ENCODE measurements around the gene ODF4.

DNA sequence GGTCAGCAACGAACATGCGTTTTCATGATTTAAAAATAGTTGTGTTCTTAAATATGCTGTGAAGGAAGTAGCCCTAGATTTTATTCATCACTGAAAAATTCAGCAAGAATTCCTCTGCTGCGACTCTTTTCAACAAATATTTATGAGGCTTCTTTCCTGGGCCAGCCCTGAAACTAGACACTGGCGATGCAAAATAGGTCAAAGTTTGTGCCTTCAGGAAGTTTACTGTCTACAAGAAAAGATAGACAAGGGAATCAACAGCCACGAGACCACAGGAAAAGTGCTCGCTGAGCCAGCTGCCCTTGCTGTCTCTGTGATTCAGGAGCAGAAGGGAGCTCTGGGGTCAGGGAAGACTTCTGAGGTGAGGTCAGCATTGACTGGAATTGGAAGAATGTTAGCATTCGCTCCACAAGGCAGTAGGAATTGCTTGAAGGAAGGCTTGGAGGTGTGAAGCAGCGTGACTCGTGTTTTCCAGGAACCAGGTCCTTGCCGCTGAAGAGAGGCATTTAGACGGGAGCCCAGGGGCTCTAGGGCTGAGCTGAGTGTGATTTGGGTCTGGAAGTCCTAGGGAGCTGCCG is 45.2 kb downstream of the ODF4 start:
- TF ChIP-seq, protein P1, sequence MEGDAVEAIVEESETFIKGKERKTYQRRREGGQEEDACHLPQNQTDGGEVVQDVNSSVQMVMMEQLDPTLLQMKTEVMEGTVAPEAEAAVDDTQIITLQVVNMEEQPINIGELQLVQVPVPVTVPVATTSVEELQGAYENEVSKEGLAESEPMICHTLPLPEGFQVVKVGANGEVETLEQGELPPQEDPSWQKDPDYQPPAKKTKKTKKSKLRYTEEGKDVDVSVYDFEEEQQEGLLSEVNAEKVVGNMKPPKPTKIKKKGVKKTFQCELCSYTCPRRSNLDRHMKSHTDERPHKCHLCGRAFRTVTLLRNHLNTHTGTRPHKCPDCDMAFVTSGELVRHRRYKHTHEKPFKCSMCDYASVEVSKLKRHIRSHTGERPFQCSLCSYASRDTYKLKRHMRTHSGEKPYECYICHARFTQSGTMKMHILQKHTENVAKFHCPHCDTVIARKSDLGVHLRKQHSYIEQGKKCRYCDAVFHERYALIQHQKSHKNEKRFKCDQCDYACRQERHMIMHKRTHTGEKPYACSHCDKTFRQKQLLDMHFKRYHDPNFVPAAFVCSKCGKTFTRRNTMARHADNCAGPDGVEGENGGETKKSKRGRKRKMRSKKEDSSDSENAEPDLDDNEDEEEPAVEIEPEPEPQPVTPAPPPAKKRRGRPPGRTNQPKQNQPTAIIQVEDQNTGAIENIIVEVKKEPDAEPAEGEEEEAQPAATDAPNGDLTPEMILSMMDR (IDR thresholded peaks at IDR 0.05), result no peak
- TF ChIP-seq EZH2 (IDR thresholded peaks at IDR 0.05) (no peak), EZH2phosphoT487 (IDR thresholded peaks at IDR 0.05) (no peak)

Measured in neural progenitor cell (in vitro differentiated cells).